Measurements from ENCODE around the gene TMEM161A. TPM values are rescaled to one million over a fixed set of nuclear protein-coding genes. Genes with fewer than 3 reads are reported as not detected.

The TMEM161A gene
- total RNA-seq, 2 experiments from 2014 or later, result 8.2 to 10.9 TPM

DNA sequence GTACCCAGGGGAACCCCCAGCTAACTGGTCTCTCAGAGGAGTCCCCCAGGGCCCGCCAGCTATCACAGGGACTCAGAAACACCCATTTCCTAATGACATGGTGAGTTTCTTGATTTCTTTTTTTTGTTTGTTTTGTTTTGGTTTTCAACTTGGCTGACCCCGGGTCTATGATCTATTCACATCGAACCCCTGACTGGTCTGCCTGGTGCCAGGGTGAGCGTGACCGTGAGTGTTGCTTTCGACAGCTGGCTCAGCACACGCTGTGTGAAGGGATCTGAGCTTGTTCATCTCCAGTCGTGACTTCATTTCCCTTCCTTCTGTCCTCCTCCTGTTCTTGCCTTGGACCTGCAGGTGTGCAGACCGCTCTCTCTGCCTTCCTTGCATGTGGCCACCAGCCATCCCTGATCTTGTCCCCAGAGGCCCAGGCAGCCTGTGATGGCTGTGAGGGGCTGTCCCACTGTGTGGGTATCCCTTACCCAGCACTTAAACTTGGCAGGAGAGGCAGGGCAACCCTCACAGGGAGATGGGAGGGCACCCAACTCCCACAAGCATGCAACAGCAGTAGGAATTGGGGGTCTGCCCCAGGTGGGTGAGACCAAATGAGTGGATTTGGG, 26.2 kb downstream of the TMEM161A start:
- peaks cover 9% of the 10 kb centered on the region for H3K4me1 ChIP-seq (ENCODE audit: insufficient read depth, low read length)
- H3K27me3 Mint-ChIP-seq, result no peaks in the 10 kb centered on the region
- TF ChIP-seq, protein P1, sequence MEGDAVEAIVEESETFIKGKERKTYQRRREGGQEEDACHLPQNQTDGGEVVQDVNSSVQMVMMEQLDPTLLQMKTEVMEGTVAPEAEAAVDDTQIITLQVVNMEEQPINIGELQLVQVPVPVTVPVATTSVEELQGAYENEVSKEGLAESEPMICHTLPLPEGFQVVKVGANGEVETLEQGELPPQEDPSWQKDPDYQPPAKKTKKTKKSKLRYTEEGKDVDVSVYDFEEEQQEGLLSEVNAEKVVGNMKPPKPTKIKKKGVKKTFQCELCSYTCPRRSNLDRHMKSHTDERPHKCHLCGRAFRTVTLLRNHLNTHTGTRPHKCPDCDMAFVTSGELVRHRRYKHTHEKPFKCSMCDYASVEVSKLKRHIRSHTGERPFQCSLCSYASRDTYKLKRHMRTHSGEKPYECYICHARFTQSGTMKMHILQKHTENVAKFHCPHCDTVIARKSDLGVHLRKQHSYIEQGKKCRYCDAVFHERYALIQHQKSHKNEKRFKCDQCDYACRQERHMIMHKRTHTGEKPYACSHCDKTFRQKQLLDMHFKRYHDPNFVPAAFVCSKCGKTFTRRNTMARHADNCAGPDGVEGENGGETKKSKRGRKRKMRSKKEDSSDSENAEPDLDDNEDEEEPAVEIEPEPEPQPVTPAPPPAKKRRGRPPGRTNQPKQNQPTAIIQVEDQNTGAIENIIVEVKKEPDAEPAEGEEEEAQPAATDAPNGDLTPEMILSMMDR (IDR thresholded peaks at IDR 0.05), result no peak
- DNase-seq (no peak), ATAC-seq (ENCODE audit: poor library complexity) (no peak)
- intact Hi-C loops (cut with DNase I, micrococcal nuclease), result no loop called here
- POLR2A ChIA-PET, result no interaction called here
- H3K9me3 Mint-ChIP-seq, result no peaks in the 10 kb centered on the region
- H3K27ac ChIP-seq (ENCODE audit: low read depth in 1 of 2, low read length in 2 of 2), result no peak overlapping the region
- H3K27me3 ChIP-seq (ENCODE audit: control insufficient read depth in 1 of 2, insufficient read depth in 2 of 2, low read length in 2 of 2), result no peaks in the 10 kb centered on the region
- H3K4me1 Mint-ChIP-seq (ENCODE audit: low read depth), result no peaks in the 10 kb centered on the region
- peaks cover 6% of the 10 kb centered on the region for H3K36me3 ChIP-seq (ENCODE audit: insufficient read depth, low read length)
- no peaks in the 10 kb centered on the region for H3K36me3 Mint-ChIP-seq (ENCODE audit: low read depth)
- no peaks in the 10 kb centered on the region for H3K9me3 ChIP-seq (ENCODE audit: control insufficient read depth in 1 of 2, insufficient read depth in 1 of 2, low read length in 2 of 2)
- CTCF ChIA-PET, result no interaction called here
- H3K4me3 Mint-ChIP-seq, result no peak overlapping the region
- H3K27ac Mint-ChIP-seq, result no peak overlapping the region
- H3K4me3 ChIP-seq (ENCODE audit: low read length), result no peak overlapping the region

DNA sequence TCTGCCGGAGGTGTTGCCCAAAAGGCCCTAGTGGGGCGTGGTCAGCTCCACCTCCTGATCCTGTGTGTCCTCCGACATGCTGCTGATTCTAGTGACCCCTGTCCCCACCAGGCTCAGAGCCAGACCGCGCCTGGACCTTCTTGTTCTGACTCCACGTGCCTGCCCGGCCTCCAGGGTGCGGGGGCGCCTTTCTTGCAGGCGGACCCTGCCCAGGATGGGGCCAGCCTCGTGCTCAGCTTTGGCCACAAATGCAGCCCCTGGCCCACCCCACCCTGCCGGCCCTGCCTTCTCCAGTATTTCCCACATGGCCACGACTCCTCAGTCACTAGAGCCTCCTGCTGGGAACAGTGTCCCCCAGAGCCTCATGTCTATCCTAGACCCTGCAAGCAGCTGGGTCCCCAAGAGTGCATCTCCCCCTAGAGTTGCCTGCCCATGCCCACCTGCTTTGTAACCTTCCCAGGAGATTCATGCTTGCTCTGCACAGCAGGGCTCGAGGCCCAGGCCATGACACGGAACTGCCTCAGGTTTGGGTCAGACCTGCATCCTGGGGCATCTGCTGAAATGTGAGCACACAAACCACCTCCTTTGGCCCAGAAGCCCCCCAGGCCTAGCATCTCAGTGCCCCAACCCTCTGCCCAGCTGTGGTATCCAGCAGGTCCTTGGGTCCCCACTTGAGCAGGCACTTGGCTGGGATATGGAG, 27.0 kb downstream of the TMEM161A start:
- intact Hi-C loops (cut with DNase I, micrococcal nuclease), result no loop called here
- ChIA-PET POLR2A (interaction anchor here (0.5 kb wide), 1 partner anchor 47 kb away, joined by 3 read pairs; no protein-coding TSS in a partner anchor), CTCF (no interaction called here)
- DNase-seq (no peak), ATAC-seq (ENCODE audit: poor library complexity) (no peak)
- no peak overlapping the region for H3K27ac ChIP-seq (ENCODE audit: low read depth in 1 of 2, low read length in 2 of 2)
- no peaks in the 10 kb centered on the region for H3K27me3 ChIP-seq (ENCODE audit: control insufficient read depth in 1 of 2, insufficient read depth in 2 of 2, low read length in 2 of 2)
- TF ChIP-seq, protein P1 (IDR thresholded peaks at IDR 0.05), result no peak
- H3K4me1 ChIP-seq (ENCODE audit: insufficient read depth, low read length), result peaks cover 9% of the 10 kb centered on the region
- no peaks in the 10 kb centered on the region for H3K9me3 Mint-ChIP-seq
- H3K27me3 Mint-ChIP-seq, result no peaks in the 10 kb centered on the region
- H3K9me3 ChIP-seq (ENCODE audit: control insufficient read depth in 1 of 2, insufficient read depth in 1 of 2, low read length in 2 of 2), result no peaks in the 10 kb centered on the region
- H3K27ac Mint-ChIP-seq, result no peak overlapping the region
- no peaks in the 10 kb centered on the region for H3K36me3 Mint-ChIP-seq (ENCODE audit: low read depth)
- no peak overlapping the region for H3K4me3 ChIP-seq (ENCODE audit: low read length)
- H3K4me3 Mint-ChIP-seq, result no peak overlapping the region
- H3K4me1 Mint-ChIP-seq (ENCODE audit: low read depth), result no peaks in the 10 kb centered on the region
- H3K36me3 ChIP-seq (ENCODE audit: insufficient read depth, low read length), result peaks cover 7% of the 10 kb centered on the region

DNA sequence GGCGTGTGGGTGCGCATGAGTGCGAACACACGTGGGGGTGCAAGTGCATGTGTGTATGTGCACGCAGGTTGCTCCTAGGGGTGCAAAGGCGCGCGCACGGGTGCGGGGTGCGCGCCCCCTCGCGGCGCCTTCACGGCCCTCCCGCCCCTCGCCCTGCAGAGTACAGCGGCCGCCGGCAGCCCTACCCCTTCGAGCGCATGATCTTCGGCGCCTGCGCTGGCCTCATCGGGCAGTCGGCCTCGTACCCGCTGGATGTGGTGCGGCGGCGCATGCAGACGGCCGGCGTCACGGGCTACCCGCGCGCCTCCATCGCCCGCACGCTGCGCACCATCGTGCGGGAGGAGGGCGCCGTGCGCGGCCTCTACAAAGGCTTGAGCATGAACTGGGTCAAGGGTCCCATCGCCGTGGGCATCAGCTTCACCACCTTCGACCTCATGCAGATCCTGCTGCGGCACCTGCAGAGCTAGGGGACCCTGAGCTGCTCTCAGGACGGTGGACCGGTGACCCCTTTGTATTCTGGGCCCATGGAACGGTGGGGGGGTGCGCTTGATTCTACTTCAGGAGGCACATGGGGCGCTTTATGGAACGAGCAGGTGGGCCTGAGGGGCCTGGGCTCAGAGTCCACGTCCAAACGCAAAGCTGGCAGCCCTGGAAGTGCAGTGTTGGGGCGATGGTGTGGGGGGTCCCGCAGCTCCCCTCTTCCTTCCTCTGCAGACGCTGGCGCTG, 27.7 kb downstream of the TMEM161A start:
- H3K27me3 Mint-ChIP-seq, result no peaks in the 10 kb centered on the region

More for the DNA sequence above, 27.7 kb downstream of the TMEM161A start:
- Mint-ChIP-seq H3K27ac (no peak overlapping the region), H3K9me3 (no peaks in the 10 kb centered on the region), H3K4me1 (ENCODE audit: low read depth) (no peaks in the 10 kb centered on the region), H3K36me3 (ENCODE audit: low read depth) (no peaks in the 10 kb centered on the region), H3K4me3 (no peak overlapping the region)
- ChIA-PET CTCF (no interaction called here), POLR2A (interaction anchor here (0.5 kb wide), 1 partner anchor 46 kb away, joined by 3 read pairs; no protein-coding TSS in a partner anchor)
- Histone ChIP-seq H3K27me3 (ENCODE audit: control insufficient read depth in 1 of 2, insufficient read depth in 2 of 2, low read length in 2 of 2) (no peaks in the 10 kb centered on the region), H3K36me3 (ENCODE audit: insufficient read depth, low read length) (peaks cover 10% of the 10 kb centered on the region), H3K4me3 (ENCODE audit: low read length) (no peak overlapping the region), H3K4me1 (ENCODE audit: insufficient read depth, low read length) (peaks cover 9% of the 10 kb centered on the region), H3K9me3 (ENCODE audit: control insufficient read depth in 1 of 2, insufficient read depth in 1 of 2, low read length in 2 of 2) (no peaks in the 10 kb centered on the region), H3K27ac (ENCODE audit: low read depth in 1 of 2, low read length in 2 of 2) (no peak overlapping the region)
- TF ChIP-seq, protein P1 (IDR thresholded peaks at IDR 0.05), result peak; percentile 17
- DNase-seq (peak in 7 of 14 experiments; percentile 3 to 49 (median 25)), ATAC-seq (ENCODE audit: poor library complexity) (no peak)
- intact Hi-C loops (cut with DNase I, micrococcal nuclease), result no loop called here

All from CD4-positive, alpha-beta T cell (primary cell).